Kidney tubule cell (primary cell): Measurements from ENCODE around the gene UVSSA.
A peak's percentile ranks its signal among the peaks of the same experiment; 100 is the strongest.
"Not testable (repeated sequence)": the region's sequence is repeated elsewhere in the genome, so short reads cannot be mapped to it uniquely, and the experiment has no call there.

Experiments
- DNase-seq: peaks from one replicate; pipeline ENCODE4 v3.0.0-alpha.2; 2018; ENCODE audit warnings: low spot score

Gene UVSSA

GRCh38 chr4:1316537-1317168, 30.4 kb upstream of the UVSSA start:
- DNase-seq: no peak

- DNase-seq: no peak
These were observed 29.6 kb upstream of the UVSSA start for GRCh38 chr4:1317177-1318045.

DNA sequence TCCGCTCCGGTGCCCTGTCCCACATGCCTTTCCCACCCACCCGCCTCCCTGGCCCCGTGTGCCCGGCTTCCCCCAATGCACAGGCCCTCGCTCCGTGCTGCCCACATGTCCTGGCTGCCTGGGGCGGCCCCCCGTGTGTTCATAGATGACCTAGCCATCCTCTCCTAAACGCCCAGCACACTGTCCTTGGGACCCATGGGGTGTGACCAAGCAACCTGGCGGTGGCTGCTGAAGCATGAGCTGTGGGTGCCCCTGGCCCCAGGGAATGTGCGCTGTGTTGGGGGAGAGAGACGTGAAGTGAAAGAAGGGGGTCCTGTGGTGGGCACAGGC, 29.0 kb upstream of the UVSSA start:
- no peak for DNase-seq

DNA sequence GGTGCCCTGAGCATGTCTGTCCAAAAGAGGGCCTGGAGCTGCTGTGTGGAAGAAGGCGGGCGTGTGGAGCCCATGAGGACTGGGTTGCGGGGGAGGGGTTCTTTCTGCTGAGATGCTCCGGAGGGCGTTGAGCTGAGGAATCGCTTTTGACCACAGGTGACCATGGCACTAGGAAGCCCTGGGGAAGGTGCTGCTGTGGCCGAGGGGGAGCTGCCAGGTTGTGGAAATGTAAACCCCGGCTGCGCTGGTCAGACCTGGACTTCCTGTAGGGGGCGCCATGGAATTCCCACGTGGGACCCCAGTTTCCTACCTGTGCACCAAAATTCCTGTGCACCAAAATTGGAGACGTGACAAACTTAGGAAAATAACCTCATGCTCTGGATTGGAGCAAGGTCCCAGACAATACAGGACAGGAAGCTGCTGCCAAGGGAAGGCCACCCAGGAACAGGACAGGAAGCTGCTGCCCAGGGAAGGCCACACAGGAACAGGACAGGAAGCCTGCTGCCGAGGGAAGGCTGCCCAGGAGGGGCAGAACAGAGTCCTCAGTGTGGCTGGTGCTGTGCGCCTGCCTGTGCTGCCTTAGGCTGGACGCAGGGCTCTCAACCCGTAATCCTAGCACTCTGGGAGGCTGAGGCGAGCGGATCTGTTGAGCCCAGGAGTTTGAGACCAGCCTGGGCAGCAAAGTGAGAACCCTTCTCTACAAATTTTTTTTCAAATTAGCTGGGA, 28.4 kb upstream of the UVSSA start:
- DNase-seq: no peak

DNA sequence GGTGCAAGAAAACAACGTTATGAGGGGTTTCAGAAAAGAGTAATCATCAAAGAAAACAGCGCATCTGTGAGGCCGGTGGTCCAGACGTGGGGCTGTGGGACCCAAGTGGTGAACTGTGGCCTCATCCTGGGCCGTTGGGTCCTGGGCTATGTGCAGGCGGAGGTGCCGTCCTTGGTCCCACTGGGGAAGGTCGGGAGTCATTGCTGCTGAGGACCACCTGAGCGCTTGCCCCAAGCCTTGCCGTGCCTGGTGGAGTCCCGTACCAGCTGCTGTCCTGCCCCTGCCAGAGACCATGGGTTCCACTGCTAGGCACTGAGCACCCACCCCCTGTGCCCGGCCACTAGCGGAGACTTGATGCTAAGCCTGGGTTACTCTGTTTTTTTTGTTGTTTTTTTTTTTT, 25.5 kb upstream of the UVSSA start:
- no peak for DNase-seq

GRCh38 chr4:1321946-1322650, 24.9 kb upstream of the UVSSA start:
- DNase-seq: no peak

DNA sequence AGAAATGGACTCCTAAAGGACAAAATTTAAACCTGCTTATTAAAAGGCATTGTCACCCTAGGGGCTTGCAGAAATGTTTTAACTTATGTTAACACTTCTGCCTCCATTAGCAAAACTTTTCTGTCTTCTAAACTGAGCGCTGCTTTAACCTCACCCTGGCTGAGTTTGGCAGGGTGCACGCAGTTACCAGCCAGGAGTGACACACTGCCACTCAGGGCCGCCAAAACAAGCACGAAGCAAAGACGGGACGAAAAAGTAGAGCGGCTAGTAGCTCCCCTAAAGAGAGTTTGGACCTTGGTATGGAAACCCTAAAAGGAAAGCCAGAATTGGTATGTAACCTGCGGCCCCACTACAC, 23.8 kb upstream of the UVSSA start:
- DNase-seq: no peak

DNA sequence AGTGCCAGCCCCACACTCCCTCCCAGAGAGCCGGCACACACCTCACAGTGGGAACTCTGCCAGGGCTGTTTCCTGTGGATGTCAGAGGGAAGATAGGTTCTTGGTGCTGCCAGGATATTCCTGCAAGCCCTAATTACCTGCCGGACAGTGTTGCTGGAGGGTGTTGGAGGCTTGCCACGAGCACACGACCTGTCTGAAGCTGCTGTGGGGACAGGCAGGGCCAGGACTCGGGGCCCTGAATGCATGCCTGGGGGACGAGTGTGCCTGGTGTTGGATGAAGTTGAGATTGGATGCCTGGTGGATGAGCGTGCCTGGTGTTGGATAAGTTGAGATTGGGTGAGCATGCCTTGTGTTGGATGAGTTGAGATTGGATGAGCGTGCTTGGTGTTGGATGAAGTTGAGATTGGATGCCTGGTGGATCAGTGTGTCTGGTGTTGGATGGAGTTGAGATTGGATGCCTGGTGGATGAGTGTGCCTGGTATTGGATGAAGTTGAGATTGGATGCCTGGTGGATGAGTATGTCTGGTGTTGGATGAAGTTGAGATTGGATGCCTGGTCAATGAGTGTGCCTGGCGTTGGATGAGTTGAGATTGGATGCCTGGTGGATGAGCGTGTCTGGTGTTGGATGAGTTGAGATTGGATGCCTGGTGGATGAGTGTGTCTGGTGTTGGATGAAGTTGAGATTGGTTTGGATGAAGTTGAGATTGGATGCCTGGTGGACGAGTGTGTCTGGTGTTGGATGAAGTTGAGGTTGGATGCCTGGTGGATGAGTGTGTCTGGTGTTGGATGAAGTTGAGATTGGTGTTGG, 23.2 kb upstream of the UVSSA start:
- DNase-seq: peak; percentile 96

- DNase-seq: not testable (repeated sequence)
These were observed 22.4 kb upstream of the UVSSA start for GRCh38 chr4:1324443-1325175.

DNA sequence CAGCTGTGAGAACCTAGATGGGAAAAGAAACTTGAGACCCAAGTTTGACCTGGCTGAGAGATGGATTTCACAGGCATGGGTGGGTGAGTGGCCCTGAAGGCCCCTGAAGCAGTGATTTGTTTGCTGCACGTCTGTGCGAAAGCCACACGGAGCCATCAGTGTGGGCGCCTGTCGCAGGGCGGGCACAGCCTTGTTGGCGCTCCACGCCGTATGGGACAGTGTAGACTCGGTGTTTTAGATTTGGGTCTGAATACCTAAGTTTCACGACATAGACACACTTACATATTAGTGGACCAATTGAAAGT, 21.9 kb upstream of the UVSSA start:
- DNase-seq: no peak

DNA sequence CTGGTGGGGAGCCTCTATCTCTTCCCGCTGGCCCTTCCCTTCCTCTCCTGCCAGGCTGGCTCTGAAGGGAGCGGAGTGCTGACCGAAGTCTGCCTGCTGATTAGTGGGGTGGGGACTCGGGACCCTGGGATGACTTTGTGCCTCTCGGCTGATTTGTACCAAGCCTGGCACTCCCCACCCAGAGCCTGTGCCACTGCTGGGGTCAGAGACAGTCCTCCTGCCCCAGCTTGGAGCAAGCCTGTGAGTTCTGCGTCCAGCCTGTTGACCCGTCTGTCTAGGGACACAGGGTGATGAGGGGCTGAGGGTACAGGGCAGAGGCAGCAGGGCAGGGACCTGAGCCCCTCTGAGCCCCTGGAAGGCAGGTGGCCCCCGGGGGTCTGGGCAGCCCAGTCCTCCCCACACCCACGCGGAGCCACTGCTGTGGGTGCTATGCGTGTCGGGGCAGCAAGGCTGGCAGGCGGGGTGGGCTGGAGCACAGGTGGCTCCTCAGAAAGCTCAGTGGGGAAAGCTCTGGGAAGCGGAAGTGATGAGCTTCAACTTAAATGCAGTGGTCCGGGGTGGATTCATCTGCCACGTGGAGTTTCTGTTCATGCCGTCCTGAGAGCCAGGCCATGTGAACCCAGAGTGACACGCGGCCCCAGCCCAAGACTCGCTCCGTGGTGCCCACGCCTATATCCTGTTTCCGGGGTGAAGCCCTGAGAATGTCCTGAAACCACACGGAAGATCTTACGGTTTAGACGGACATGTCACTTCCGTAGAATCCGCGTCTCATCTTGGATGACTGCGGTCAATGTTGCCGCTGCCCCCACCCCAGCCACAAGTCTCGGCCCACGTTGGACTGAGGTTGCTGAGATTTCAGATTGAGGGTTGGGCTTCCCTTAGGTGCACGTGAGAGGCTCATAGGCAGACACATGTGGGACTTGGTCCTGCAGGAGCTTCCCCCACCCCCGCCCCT, 21.1 kb upstream of the UVSSA start:
- DNase-seq: no peak

DNA sequence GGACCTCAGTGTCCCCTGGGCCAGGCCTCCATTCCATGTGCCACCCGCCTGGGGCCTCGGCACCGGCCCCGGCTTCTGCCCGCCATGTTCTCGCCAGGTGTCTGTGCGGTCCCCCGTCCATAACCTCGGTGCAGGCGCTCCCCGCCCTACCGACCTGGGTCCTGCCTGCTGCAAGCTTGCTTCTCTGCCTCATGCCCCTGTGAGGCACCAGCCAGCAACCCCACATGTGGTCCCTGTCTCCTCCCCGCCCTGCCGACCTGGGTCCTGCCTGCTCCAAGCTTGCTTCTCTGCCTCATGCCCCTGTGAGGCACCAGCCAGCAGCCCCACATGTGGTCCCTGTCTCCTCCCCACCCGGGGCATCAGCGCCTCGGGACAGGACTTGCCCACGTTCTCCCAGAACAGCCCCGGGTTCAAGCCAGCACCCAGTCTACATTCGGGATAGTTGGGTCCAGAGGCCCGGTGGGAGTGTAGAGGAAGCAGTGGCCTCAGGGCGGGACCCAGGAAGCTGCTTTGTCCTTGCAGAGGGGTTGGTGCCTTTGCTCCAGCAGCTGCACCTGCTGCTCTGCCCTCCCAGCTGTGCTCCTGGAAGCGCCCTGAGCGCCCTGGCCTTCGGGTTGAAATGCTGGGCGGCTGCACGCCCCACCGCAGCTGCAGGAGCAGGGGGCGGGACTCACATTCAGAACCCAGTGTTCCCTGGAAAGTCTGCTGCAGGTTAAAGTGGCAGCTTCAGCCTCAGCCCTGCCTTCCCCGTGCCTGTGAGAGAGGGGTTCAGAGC, 20.1 kb upstream of the UVSSA start:
- DNase-seq: no peak

GRCh38 chr4:1327526-1328266, 19.3 kb upstream of the UVSSA start:
- no peak for DNase-seq

DNA sequence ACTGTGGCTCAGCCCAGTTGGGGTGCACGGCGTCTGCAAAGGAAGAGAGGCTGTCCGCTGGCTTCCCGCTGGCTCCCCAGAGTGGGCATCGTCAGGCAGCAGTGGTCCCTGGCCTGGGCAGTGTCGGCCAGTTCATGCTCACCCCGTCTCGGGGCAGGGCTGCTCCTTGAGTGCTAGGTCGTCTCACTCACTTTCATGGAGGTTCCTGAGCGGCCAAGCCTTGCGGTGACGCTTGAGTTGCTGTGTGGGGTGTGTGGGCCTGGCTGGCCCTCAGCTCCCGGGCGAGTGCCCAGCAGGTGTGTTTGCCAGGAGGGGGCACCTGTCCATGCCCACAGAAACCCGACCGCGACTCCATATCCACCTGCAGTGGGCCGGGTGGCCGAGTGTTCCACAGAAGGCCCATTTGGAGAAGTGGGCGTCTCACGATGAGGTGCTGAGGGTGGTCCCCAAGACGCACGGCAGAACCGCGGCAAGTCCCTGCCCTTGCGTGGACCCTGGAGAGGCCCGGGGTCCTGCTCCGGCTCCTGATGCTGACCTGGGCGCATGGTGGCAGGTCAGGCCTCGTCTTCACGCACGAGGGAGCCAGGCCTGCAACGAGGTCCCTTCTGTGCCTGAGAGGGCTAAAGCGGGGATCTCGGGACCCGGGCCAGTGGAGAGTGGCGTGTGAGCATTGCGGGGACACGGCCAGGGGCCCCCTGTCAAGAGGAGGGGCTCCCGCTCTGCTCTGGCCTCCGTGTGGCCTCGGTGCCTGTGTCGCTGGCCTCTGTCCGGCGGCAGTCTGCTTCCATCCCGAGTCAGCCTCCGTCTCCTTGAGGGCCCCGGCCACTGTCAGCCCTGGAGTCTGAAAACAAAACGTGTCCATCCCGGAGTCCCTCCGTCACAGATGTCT, 18.5 kb upstream of the UVSSA start:
- DNase-seq: no peak

GRCh38 chr4:1329408-1330371, 17.3 kb upstream of the UVSSA start:
- peak; percentile 98 for DNase-seq
